Stimulated activated CD4-positive, alpha-beta T cell treated with anti-CD3 and anti-CD28 coated beads, Interleukin-4, amount 100 ng/mL, for 1 hour (primary cell): ENCODE data around the gene RGMA.
A peak's percentile ranks its signal among the peaks of the same experiment; 100 is the strongest.

Experiments used
- DNase-seq: peaks from one replicate; pipeline ENCODE4 v3.0.0-alpha.2; 2020

RGMA gene

GRCh38 chr15:93089727-93090305 is 805 bp upstream of the RGMA start:
- no peak for DNase-seq

GRCh38 chr15:93088200-93088980 is 621 bp downstream of the RGMA start:
- no peak for DNase-seq

- peak; percentile 58 for DNase-seq
These were observed 1.2 kb downstream of the RGMA start for GRCh38 chr15:93087825-93088199.

- no peak for DNase-seq
These were observed 2.2 kb downstream of the RGMA start for GRCh38 chr15:93086791-93087190.

- DNase-seq = no peak
These were observed 3.3 kb downstream of the RGMA start for GRCh38 chr15:93085692-93086091.

GRCh38 chr15:93082861-93083260 is 6.2 kb downstream of the RGMA start:
- DNase-seq = no peak

GRCh38 chr15:93081399-93081798 is 7.6 kb downstream of the RGMA start:
- no peak for DNase-seq

GRCh38 chr15:93080451-93080850 is 8.6 kb downstream of the RGMA start:
- no peak for DNase-seq

GRCh38 chr15:93076875-93077274 is 12.1 kb downstream of the RGMA start:
- no peak for DNase-seq

- no peak for DNase-seq
These were observed 12.8 kb downstream of the RGMA start for GRCh38 chr15:93076217-93076616.

GRCh38 chr15:93074599-93074998 is 14.4 kb downstream of the RGMA start:
- no peak for DNase-seq

- DNase-seq = no peak
These were observed 15.5 kb downstream of the RGMA start for GRCh38 chr15:93073465-93073952.

GRCh38 chr15:93072411-93073394 is 16.3 kb downstream of the RGMA start:
- no peak for DNase-seq

- no peak for DNase-seq
These were observed 17.0 kb downstream of the RGMA start for GRCh38 chr15:93072011-93072410.

- DNase-seq = no peak
These were observed 17.5 kb downstream of the RGMA start for GRCh38 chr15:93071469-93071936.

- DNase-seq = no peak
These were observed 18.3 kb downstream of the RGMA start for GRCh38 chr15:93070551-93071296.

- DNase-seq = no peak
These were observed 18.9 kb downstream of the RGMA start for GRCh38 chr15:93070132-93070531.

GRCh38 chr15:93068581-93069199 is 20.3 kb downstream of the RGMA start:
- no peak for DNase-seq

- no peak for DNase-seq
These were observed 21.3 kb downstream of the RGMA start for GRCh38 chr15:93067649-93068085.

GRCh38 chr15:93066834-93067648 is 22.0 kb downstream of the RGMA start:
- DNase-seq = no peak

- no peak for DNase-seq
These were observed 22.8 kb downstream of the RGMA start for GRCh38 chr15:93066224-93066681.
